ENCODE measurements around the gene SLC28A1.
"Not testable (repeated sequence)": the region's sequence is repeated elsewhere in the genome, so short reads cannot be mapped to it uniquely, and the experiment has no call there.

Gene SLC28A1

DNA sequence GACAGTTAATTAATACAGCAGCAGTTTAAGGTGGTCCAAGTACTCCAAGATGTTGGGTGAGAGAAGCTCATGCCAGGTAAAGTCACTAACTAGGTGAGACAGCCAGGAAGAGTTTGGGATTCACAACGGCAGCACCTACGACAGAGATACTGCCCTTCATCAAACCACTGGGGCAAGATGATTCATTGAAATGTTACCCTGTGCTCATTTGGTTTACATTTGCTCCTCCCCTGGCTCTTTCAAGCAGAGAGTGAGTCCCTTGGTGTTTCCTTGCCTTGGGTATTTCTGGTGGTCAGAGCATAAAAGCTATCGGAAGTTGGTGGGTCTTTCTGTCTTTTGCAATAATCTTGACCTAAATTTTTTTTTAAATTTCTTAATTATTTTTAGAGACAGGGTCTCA, 77.2 kb downstream of the SLC28A1 start:
- in situ Hi-C loops (cut with MboI; ENCODE audit: low sequenced_read_pairs) = no loop called here

DNA sequence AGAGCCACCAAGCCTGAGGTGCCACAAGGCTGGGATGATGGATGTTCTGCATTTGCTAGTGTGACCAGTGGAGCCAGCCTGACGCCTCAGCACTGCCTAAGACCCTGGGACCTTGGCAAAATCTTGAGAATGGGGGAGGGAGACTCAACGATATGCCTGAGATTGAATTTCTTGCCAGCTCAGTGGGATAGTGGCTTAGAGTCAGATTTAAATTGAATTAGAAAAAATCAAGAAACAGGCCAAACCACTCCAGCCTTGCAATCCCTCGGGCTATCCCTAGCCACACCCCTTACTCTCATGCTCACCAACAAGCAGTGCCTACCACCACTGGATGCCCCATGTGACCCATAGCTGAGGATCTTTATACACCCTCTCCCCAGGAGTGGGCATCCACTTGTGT, 78.5 kb downstream of the SLC28A1 start:
- in situ Hi-C loops (cut with MboI; ENCODE audit: low sequenced_read_pairs) = no loop called here

DNA sequence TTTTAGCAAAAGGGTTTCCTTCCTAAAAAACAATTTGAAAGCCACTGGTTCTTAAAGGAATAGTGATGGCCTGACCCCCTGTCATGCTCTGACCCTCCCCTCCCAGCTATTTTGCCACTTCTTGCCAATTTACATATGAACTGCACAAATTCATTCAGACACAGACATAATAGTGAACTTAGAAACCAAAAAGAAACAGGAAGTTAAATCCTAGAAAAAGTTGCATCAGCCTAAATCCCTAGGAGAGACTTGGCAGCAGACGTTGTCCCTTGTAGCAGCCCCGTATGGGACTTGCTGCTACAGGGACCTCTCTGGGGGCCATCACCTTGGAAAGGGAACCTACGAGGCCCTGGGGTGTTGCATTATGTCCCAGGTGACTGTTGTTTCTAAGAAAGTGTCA, 82.9 kb downstream of the SLC28A1 start:
- in situ Hi-C loops (cut with MboI; ENCODE audit: low sequenced_read_pairs) = no loop called here

DNA sequence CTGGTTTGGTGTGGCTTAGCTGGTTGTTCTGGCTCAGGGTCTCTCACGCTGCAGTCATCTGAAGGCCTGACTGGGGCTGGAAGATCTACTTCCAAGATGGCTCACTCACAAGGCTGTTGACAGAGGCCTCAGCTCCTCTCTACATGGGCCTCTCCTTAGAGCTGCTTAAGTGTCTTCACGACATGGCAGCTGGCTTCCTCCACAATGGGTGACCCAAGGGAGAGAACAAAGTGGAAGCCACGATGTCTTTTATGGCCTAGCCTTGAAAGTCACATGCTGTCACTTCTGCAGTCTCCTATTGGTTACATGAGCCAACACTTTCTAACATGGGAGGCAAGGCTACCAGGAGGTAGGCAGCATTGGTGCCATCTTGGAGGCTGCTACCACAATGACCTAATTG, 83.8 kb downstream of the SLC28A1 start:
- in situ Hi-C loops (cut with MboI; ENCODE audit: low sequenced_read_pairs) = no loop called here

DNA sequence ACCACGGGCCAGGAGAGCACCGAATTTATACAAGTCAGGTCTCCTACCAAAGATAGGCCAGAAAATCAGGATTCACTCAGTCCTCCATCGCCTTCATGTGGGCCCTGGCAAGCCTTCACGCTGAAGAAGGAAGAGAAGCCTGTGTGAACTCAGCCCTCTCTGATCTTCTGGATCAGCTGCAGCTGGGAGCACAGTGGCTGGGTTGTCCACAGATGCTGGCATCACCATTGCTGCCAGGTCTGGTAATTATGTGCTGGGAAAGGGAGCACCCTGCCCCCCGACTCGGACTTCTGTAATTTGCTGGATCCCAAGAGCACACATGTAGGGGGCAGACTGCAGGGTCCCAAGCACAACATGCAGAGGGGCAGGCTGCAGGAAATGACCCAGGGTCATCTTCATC, 84.8 kb downstream of the SLC28A1 start:
- in situ Hi-C loops (cut with MboI; ENCODE audit: low sequenced_read_pairs) = no loop called here

DNA sequence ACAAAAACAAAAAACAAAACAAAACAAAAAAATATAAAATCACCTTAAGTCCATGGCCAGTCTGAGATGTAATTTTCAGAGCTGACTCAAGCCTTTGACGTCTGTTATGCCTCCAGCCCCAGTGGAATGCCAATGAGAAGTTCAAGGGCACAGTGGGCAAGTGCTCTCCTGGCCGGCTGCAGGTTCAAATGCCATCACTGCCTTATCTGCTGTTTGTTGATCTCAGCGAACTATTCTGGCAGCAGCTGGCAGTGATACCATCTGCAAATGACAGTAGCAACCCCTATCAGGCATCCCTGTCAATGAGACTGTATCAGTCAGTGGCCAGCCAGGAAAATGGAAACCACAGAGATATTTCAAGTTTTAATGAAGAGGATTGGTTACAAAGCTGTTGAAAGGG, 86.4 kb downstream of the SLC28A1 start:
- in situ Hi-C loops (cut with MboI; ENCODE audit: low sequenced_read_pairs) = no loop called here

DNA sequence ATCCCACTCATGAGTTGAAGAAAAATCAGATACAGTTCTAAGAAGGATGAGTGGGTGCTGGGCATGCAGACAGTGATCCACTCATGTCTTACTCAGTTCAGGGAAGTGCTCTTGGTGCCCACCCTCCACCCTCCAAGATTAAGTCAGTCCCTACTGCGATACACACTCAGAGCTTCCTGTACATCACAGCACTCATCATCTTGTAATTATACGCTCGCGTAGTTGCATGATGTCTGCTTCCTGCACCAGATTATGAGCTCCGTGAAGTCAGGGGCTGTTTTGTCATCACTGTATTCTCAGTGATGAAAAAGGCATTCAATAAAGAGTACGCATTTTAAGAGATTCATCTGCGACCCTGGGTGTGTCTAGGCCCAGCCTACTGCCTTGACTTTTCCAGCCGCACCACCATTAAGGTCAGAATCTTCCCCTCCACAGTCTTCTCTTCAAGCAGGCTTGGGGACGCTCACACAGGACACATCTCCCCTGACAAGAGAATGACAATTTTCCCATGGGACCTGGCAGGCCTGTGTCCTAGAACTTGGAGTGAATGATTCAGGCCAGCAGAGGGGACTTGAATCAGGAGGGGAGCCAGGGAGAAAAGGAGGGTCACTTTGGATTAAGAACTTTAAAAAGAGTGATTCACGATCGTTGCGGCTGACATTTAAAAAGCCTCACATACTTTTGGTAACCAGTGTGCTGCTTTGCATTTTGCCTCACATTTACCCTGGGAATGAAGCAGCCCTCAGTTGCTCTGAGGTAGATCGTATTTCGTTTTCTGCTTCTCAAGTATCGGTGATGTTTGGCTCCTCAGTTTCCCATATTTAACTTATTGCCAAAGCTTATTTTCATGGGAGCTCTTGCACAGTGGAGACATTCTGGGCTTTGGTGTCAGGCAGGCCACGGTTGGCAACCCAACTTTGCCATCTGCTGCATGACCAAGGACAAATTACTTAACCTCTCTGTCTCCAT, 89.3 kb downstream of the SLC28A1 start:
- in situ Hi-C loops (cut with MboI; ENCODE audit: low sequenced_read_pairs) = no loop called here

DNA sequence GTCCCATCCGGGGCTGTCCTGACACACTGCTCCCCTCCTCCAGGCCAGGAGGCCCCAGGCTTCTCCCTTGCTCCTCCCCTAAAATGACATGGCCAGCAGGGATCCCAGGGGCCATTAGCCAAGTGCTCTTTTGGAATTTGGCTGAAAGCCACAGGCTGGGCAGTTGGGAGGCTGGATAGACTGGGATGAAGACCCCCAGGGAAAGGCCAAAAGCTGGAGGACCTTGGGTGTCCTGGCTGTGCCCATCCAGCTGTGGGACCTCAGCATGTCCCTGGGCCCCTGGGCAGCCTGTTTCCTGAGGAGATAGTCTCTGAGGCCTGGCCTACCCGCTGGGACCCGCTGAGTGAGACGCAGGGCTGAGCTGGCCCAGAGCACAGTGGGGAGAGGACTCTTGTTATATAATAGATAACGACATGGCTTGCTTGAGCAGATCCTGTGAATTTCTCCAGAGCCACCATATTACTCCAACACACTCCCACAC, 91.4 kb downstream of the SLC28A1 start:
- in situ Hi-C loops (cut with MboI; ENCODE audit: low sequenced_read_pairs) = no loop called here

DNA sequence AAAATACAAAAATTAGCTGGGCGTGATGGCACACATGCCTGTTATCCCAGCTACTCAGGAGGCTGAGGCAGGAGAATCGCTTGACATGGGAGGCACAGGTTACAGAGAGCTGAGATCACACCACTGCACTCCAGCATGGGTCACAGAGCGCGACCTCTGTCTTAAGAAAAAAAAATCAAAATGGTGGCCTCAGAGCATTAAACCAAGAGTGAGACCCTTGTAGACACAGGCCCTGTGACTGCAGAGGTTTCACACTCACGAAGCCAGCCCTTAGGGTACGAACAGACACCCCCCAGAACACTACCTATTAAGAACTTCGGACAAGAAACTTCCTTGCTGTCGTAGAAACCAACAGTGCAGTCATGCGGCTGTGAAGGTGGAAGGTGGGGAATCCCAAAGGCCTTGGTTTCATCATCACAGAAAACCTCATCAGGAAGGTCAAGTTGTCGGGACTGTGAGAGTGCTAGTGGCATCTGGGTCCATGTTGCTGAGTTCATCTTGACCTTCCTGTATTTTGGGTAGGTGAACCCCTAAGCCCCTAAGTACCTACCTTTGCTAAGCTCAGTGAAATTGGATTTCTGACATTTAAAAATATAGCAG, 92.4 kb downstream of the SLC28A1 start:
- in situ Hi-C loops (cut with MboI; ENCODE audit: low sequenced_read_pairs) = no loop called here

DNA sequence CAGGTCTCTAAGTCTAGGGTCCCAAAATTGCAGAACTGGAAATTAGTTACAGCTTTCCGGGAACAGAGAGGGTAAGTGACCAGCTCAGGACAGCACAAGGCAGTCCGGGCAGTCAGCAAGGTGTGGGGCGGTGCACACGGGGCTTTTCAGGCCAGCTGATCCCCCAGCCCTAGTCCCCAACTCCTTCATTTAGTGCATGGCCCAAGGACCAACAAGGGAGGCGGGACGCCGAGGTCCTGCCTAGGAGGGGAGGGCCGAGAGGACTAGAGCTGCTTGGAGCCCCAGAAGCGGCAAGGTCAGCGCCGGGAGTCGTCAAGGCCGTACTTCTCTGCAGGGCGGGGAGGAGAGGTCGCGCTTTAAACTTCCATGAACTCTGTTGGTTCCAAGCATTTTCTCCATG, 95.2 kb downstream of the SLC28A1 start:
- in situ Hi-C loops (cut with MboI; ENCODE audit: low sequenced_read_pairs) = no loop called here

DNA sequence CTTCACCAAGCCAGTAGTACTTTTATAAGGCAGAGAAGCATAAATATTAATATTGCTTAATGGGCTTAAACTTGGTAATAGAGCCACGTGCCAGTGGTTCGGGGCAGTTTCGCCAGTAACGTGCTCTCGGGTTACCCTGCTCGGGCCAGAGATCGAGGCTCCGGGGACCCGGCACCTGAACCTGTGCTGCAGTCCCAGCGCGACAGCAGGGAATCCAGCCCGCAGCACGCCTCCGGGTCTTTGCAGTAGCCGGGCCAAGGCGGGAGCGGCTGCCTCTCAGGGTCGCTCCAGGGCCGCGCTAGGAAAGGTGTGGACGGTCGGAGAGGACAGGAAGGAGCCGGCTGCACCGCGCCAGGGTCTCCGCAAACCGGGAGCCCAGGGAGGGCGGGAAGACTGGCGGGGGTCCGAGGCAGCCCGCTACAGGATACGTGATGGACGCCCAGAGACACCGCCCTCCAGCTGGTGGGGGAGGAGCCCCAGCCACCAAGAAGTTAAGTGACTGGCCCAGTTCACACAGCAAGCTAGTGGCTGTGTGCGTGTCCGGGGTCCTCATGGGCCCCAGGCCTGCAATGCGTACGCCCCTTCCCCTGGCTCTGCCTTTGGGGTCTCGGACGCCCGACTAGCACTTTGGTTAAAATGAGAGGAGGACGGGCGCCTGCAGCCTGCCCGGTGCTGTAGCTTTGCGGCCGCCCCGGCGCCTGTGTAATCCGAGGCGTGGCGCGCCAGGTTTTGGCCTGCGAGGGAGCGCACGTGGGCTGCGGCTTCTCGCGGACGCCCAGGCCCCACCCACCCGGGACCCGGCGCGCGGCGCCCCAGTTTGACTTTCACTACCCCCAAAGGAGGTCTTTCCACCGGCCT, 96.0 kb downstream of the SLC28A1 start:
- in situ Hi-C loops (cut with MboI; ENCODE audit: low sequenced_read_pairs) = no loop called here

DNA sequence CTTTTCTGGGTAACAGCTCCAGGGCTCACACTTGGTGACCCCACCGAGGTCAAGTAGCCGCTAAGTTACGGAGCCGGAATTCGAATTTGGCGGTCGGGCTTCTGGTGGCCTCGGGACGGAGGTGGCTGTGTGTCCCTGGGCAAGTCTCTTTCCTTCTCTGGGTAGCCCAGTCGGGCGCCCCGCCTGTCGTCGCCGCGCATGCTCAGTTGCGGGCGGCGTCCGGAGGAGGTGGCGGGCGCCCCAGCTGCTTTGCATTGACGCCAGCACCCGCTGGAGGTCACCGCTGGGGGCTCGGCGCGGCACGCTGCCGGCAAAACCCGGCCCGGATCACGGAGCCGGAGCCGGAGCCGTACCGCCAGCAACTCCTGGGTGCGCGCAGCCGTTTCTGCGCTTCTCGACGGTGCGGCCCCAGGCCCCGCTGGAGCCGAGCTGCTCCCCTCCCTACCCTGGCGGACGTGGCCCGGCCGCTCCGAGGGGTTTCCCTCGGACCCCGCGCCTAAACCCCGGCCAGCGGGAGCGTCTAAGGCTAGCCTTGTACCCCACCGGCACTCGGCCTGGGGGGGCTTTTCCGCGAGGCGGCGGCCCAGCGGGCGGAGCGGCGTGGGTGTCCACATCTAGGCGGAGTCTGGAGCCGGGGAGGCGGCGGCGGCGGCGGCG, 96.7 kb downstream of the SLC28A1 start:
- in situ Hi-C loops (cut with MboI; ENCODE audit: low sequenced_read_pairs) = no loop called here

DNA sequence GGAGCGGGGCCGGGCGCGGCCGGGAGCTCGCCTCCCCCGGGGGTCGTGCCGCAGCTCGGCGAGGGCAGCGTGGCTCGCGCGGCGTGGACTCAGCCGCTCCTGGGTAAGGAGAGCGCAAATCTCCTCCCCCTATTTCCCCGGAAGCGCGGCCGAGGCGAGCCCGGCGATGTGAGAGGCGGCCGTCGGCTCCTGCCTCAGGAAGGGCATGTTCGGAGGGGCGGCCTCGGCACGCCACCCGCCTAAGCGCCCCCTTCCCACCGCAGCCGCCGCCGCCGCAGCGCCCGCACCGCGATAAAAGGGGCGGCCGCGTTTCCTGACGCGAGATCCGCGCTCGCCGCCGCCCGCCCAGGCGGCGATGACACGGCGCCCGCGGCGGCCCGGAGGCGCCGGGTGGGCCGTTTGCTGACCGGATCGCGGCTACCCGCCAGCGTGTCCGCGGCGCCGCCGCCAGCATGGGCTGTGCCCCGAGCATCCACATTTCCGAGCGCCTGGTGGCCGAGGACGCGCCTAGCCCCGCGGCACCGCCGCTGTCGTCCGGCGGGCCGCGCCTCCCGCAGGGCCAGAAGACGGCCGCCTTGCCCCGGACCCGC, 97.3 kb downstream of the SLC28A1 start, which contains the start of gene PDE8A:
Gene PDE8A (plus strand): TSS at position 146 of the 590 bp plus-strand sequence. CDS start 307 bp downstream, at position 453.
- in situ Hi-C loops (cut with MboI; ENCODE audit: low sequenced_read_pairs) = no loop called here

DNA sequence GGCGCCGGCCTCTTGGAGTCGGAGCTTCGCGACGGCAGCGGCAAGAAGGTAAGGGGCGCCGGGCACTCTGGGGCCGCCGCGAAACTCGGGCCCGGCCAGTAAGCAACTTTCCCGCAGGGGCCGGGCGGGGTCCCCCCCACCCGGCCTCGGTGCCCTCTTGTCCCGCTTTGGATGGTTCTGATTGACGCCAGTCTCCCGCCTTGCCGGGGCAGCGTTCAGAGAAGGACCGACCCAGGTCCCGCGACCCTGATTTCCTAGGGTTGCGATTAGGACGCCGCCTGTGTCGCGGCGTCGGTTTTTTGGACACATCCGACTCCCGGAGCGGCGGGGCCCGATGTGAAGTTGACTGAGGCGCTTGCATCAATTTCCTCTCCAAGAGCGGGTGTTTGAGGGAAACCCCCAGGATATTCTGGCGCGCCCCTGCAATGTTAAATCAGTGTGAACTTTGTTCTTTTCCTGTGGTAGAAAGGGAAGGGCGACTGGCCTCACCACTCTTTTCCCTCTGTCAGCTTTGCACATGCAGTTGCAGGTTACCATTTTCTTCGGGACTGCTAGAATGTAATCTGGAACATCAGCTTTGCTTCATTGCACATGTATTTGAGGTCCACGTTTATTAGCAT, 97.9 kb downstream of the SLC28A1 start:
- in situ Hi-C loops (cut with MboI; ENCODE audit: low sequenced_read_pairs) = no loop called here

DNA sequence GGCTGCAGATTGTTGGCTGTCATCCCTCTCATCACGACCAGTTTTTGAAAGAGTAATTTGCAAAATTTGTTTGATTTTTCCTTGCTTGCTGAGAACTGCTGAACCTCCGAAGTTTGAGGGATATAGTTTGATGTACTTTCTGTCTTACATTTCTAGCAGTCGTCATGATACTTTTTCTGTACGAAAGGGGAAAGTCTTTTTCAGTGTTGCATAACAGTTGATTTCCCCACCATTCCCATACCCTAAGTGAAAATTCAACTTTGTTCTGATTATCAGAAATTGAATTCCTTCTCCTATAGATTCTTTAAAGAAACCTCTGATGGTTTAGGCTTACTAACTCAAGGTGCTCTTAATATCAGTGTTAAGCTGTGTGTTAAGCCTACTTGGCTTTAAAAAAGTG, 98.8 kb downstream of the SLC28A1 start:
- in situ Hi-C loops (cut with MboI; ENCODE audit: low sequenced_read_pairs) = no loop called here

DNA sequence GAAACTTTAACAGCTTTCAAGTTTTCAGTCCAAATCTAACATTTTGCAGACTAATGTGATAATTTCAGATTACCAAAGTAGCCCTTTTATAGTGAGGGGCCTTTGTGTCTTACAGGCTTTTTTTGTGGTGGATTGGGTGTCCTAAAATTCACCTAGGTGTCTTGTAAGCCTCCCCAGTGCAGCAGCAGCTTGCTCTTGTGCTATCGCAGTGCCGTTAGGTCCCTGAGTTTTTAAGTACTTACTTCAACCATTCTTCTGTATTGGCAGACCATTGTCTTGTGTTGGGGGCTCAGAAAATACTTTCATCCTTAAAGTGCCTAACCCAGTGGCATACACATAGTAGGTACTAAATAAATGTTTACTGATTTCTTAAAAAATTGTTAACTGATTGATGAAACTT, 99.2 kb downstream of the SLC28A1 start:
- in situ Hi-C loops (cut with MboI; ENCODE audit: low sequenced_read_pairs) = no loop called here

DNA sequence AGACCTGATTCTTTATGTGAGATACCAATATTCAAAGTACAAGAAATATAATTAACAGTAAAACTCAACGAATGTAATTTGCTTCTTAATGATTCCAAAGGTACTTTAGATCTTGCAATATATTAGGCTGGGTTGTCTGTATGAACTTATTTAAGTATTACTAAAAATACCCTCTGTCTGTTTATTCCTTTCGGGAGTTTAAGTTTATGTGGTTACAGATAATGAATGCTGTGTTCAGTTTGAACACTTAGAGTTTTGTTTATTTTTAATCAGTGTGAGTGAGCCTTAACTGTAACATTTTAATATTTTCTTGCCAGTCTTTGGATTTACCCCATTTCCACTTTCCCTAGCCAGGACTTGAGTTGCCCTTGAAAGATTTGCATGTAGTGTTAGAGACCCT, 100.7 kb downstream of the SLC28A1 start:
- in situ Hi-C loops (cut with MboI; ENCODE audit: low sequenced_read_pairs) = no loop called here

DNA sequence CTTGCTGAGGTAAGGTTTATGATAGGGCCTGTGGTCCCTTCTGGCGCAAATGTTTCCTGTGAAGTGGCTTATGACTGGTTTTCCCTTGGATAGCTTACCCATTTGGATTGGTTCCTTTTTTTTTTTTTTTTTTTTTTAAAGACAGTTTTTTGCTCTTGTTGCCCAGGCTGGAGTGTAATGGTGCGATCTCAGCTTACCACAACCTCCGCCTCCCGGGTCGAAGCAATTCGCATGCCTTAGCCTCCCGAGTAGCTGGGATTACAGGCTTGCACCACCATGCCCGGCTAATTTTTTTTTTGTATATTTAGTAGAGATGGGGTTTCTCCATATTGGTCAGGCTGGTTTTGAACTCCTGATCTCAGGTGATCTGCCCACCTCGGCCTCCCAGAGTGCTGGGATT, 102.9 kb downstream of the SLC28A1 start:
- in situ Hi-C loops (cut with MboI; ENCODE audit: low sequenced_read_pairs) = not testable (repeated sequence)

DNA sequence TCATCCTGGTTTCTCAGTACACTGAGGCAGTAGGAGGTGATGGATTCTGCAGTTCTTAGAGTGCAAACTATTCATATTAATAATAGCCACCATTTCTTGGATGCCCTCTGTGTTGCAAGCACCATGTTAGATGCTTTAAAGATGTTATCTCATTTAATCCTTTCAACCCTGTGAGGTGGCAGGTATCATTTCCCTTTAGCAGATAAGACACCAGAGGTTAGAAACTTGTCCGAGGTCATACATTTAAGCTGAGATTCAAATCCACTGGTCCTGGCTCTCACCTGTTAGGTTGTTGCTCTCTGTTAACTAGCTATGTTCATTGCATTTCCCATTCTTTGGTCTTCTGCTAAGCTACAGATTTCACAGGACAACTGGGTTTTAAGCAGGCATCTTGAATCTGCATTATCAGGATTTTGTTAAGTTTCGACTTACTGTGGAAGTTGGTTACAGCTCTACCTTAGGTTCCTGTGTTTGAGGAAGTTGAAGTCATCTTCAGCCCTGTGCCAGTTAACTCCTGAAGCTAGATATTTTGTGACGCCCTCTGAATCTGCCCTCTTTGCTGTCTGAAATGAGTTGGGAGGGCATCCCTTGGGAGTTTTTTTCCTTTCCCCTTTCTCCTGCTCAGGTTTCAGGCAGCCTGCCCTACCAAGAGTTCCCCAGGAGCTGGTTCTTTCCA, 103.6 kb downstream of the SLC28A1 start:
- in situ Hi-C loops (cut with MboI; ENCODE audit: low sequenced_read_pairs) = no loop called here

Measured in hTERT RPE-1 (cell line).